ENCODE measurements around the gene SMYD4. TPM values are rescaled to one million over a fixed set of nuclear protein-coding genes. Genes with fewer than 3 reads are reported as not detected.
"Not testable (repeated sequence)": the region's sequence is repeated elsewhere in the genome, so short reads cannot be mapped to it uniquely, and the experiment has no call there.

SMYD4 gene
- total RNA-seq, 1 experiment from 2014 or later = 13.3 TPM

DNA sequence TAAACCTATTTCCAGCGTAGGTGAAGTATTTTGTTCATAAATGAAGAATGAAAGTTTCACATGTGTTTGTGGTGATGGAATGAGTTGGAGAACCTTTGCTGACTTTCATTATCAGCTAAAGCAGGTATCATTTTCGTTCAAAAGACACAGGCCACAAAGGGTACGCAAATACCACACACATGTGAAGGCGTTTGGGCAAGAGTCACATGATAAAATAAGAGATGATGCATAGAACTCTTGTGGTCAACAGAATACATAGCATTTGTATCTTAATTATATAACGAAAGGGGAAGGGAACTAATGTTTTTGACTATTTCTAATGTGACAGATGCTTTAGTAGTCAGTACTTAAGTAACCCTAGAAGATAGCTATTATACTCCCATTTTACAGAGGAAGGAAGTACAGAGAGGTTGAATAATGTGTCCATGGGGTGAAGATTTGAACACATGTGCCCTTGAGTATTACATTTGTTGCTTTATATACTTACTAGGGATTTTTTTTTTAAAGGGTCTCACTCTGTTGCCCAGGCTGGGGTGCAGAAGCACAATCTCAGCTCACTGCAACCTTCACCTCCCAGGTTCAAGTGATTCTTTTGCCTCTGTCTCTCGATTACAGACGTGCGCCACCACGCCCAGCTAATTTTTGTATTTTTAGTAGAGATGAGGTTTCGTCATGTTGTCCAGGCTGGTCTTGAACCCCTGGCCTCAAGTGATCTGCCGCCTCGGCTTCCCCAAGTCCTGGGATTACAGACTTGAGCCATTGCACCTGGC is 4.9 kb upstream of the SMYD4 start:
- DNase-seq (ENCODE audit: low read depth) = no peak

GRCh38 chr17:1830288-1830687 is 586 bp upstream of the SMYD4 start:
- no peak for DNase-seq (ENCODE audit: low read depth)

GRCh38 chr17:1829216-1829591 is 498 bp downstream of the SMYD4 start:
- peak; percentile 18 for DNase-seq (ENCODE audit: low read depth)

GRCh38 chr17:1820528-1821252 is 9.0 kb downstream of the SMYD4 start:
- no peak for DNase-seq (ENCODE audit: low read depth)

- no peak for DNase-seq (ENCODE audit: low read depth)
Observed at GRCh38 chr17:1813088-1813487, 16.6 kb downstream of the SMYD4 start.

- DNase-seq (ENCODE audit: low read depth) = no peak
Observed at GRCh38 chr17:1810450-1811103, 19.1 kb downstream of the SMYD4 start.

- not testable (repeated sequence) for DNase-seq (ENCODE audit: low read depth)
Observed at GRCh38 chr17:1809815-1810214, 19.9 kb downstream of the SMYD4 start.

DNA sequence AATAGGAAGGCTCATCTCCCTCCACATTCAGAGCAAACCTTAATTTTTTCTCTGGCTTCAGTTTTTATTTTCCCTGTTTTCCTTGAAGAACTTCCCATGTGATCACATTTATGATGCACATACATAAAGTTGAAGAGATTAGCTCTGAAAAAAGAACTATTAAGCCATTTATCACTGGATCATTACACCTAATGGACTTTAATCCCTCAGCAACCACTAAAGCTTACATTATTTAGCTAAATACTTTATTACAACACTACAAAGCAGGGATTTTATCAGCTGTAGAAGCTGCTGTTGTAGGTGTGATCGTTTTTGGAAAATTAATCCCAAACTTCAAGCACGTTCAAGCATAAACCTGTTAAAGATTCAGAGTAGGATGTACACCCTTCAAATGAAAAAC is 21.1 kb downstream of the SMYD4 start:
- no peak for DNase-seq (ENCODE audit: low read depth)

- DNase-seq (ENCODE audit: low read depth) = no peak
Observed at GRCh38 chr17:1807890-1808289, 21.8 kb downstream of the SMYD4 start.

DNA sequence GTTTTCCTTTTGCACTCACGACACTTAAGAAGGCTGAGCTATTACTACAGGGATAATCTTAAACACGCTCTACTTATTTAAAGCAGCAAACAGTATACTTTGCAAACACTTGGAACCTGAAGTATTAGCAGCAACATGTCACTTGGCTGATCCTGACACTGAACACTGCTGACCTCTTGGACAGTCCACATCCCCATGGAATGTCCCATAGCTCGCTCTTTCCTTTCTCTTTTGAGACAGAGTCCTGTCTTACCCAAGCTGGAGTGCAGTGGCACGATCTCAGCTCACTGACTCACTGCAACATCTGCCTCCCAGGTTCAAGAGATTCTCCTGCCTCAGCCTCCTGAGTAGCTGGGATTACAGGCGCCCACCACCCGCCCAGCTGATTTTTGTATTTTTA is 26.4 kb downstream of the SMYD4 start:
- no peak for DNase-seq (ENCODE audit: low read depth)

- DNase-seq (ENCODE audit: low read depth) = no peak
Observed at GRCh38 chr17:1802429-1802828, 27.3 kb downstream of the SMYD4 start.

- no peak for DNase-seq (ENCODE audit: low read depth)
Observed at GRCh38 chr17:1800712-1801111, 29.0 kb downstream of the SMYD4 start.

- DNase-seq (ENCODE audit: low read depth) = no peak
Observed at GRCh38 chr17:1800240-1800639, 29.5 kb downstream of the SMYD4 start.

GRCh38 chr17:1797846-1798245 is 31.9 kb downstream of the SMYD4 start:
- DNase-seq (ENCODE audit: low read depth) = not testable (repeated sequence)

- no peak for DNase-seq (ENCODE audit: low read depth)
Observed at GRCh38 chr17:1797323-1797722, 32.4 kb downstream of the SMYD4 start.

DNA sequence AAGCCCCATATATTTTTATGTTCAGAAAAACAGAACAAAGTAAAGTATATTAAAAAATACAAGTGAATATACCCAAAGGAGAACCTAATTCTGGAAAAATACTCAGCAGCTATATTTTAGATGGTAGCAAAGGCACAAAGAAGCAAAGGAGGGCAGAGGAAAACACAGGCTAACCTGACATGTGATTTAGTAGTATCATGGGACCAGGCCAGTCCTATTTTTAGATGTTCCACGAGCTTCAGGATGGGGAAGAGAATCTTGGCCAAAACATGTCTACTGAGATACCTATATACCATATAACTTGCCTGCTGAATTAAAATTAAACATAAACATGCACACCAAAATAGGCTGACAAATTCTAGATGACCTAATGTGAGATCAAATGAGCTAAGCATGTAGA is 32.9 kb downstream of the SMYD4 start:
- no peak for DNase-seq (ENCODE audit: low read depth)

GRCh38 chr17:1793447-1793806 is 36.3 kb downstream of the SMYD4 start:
- no peak for DNase-seq (ENCODE audit: low read depth)

DNA sequence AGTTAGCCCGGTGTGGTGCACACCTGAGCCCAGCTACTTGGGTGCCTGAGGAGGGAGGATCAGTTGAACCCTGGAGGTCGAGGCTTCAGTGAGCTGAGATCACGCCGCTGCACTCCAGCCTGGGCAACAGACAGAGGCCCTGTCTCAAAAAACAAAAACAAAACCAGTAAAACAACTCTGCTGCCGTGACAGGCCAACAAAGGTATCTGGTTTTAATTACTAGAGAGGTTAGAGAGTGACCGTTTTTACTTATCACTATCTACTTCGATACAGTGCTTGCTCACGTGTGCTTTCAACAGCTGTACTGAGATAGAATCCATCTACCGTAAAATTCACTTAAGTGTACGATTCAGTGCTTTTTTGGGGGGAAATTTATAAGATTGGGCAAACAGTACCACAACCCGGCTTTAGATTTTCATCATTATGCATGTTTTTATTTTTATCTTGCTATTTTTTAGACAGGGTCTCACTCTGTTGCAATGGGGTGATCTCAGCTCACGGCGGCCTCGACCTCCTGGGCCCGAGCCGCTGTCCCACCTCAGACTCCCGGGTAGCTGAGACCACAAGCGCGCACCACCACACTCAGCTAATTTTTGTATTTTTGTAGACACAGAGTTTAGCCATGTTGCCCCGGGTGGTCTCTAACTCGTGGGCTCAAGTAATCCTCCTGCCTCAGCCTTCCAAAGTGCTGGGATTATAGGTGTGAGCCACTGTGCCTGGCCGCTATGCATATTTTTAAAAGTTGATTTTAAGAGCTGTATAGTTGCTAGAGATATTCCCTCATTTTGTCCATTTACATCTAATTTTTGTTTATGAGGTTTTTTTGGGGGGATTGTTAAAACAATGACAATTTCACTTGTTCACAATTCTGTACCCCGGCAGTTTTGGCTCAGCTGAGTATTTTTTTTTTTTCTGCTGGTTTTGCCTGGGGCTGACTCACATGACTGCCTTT is 36.9 kb downstream of the SMYD4 start:
- DNase-seq (ENCODE audit: low read depth) = no peak

DNA sequence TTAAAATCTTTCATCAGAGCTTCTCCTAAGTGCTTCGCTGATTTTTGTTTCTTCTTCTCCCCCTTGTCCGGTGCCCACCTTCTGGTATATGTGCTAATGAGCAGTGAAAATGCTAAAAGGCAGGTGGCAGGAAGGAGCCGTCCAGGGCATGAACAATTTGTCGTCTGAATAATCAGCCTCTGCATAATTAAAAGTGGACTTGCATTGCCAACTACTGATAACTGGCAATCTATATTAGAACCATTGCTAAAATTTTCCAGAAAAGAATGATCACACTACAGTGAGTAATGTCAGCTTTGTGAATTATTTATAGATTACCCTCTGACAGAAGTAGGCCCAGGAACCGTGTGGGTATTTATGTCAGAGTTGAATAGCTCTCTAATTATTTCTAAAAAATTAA is 39.8 kb downstream of the SMYD4 start:
- DNase-seq (ENCODE audit: low read depth) = no peak

- DNase-seq (ENCODE audit: low read depth) = peak; percentile 94
Observed at GRCh38 chr17:1787301-1787902, 42.3 kb downstream of the SMYD4 start.

- no peak for DNase-seq (ENCODE audit: low read depth)
Observed at GRCh38 chr17:1786708-1787107, 43.0 kb downstream of the SMYD4 start.

All from LHCN-M2 (cell line).